OCI-LY3 (cell line): Measurements from ENCODE around the gene POU5F1.
"Not testable (repeated sequence)": the region's sequence is repeated elsewhere in the genome, so short reads cannot be mapped to it uniquely, and the experiment has no call there.

Experiments used
- H2AFZ ChIP-seq: fragments of 200-600, 300-600 bp; shearing (Covaris generic); 2 replicates; pipeline ENCODE4 v1.6.0; 2014; ENCODE audit warnings: antibody characterized with exemption, low read depth, low read length
- H3K27ac ChIP-seq: fragments of 200-600, 300-600 bp; sonication (generic); 2 replicates; pipeline ENCODE4 v1.5.1; 2014; ENCODE audit warnings: mild to moderate bottlenecking, low read length, moderate library complexity, mixed read lengths
- H3K27me3 ChIP-seq: fragments of 200-600, 300-600 bp; sonication (generic); 2 replicates; pipeline ENCODE4 v1.6.1; 2014; ENCODE audit warnings: low read depth, low read length, mixed read lengths
- H3K36me3 ChIP-seq: fragments of 200-600, 300-600 bp; sonication (generic); replicated peaks from 2 replicates; pipeline ENCODE3; 2014; ENCODE audit warnings: low read depth, low read length, mixed read lengths
- H3K4me1 ChIP-seq: fragments of 300-600, 200-600 bp; sonication (generic); 2 replicates; pipeline ENCODE4 v1.6.1; 2014; ENCODE audit warnings: low read length, mixed read lengths
- H3K4me2 ChIP-seq: fragments of 200-600, 300-600 bp; sonication (generic); 2 replicates; pipeline ENCODE4 v1.6.1; 2014; ENCODE audit warnings: low read length, mixed read lengths
- H3K4me3 ChIP-seq: fragments of 300-600, 200-600 bp; sonication (generic); 2 replicates; pipeline ENCODE4 v1.5.1; 2014; ENCODE audit warnings: antibody characterized with exemption, mild to moderate bottlenecking, low read length, moderate library complexity
- H3K79me2 ChIP-seq: fragments of 300-600, 200-600 bp; shearing (Covaris generic); 2 replicates; pipeline ENCODE4 v1.6.1; 2014; ENCODE audit warnings: mild to moderate bottlenecking, low read length, mixed read lengths
- H3K9ac ChIP-seq: fragments of 300-600, 200-600 bp; shearing (Covaris generic); 2 replicates; pipeline ENCODE4 v1.6.0; 2014; ENCODE audit warnings: mild to moderate bottlenecking, low read length, moderate library complexity
- H3K9me3 ChIP-seq: fragments of 200-600, 300-600 bp; shearing (Covaris generic); 2 replicates; pipeline ENCODE4 v1.6.1; 2014; ENCODE audit warnings: low read length, mixed read lengths; ENCODE audit not compliant: insufficient read depth
- H4K20me1 ChIP-seq: fragments of 200-600, 300-600 bp; sonication (generic); 2 replicates; pipeline ENCODE4 v1.6.1; 2016; ENCODE audit warnings: low read length, mixed read lengths; ENCODE audit not compliant: insufficient read depth
- EZH2phosphoT487 ChIP-seq: fragments of 200-600 bp; shearing (Covaris generic); IDR thresholded peaks from 2 replicates; pipeline ENCODE4 v1.6.1; 2018; ENCODE audit warnings: antibody characterized with exemption, mixed run types, low read depth
- TF ChIP-seq, protein P1 (sequence below): fragments of 200-600, 300-600 bp; sonication (generic); IDR thresholded peaks from 2 replicates; pipeline ENCODE4 v1.5.1; 2014; ENCODE audit warnings: antibody characterized with exemption, low read length, low read depth

POU5F1 gene

DNA sequence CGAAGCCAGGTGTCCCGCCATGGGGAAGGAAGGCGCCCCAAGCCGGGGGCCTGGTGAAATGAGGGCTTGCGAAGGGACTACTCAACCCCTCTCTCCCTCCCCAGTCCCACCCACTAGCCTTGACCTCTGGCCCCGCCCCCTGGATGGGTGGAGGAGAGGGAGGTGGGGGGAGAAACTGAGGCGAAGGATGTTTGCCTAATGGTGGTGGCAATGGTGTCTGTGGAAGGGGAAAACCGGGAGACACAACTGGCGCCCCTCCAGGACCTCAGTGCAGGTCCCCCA lies at the start of gene POU5F1:
Gene POU5F1, minus strand, starts transcription at position 83 of the 282 bp plus-strand sequence. Its CDS starts 62 bp downstream, at position 21.
- Histone ChIP-seq H3K79me2 (peaks cover 77% of the 10 kb centered on the region), H3K4me1 (peaks cover 29% of the 10 kb centered on the region), H3K4me3 (no peak within 1 kb of the TSS), H2AFZ (no peak within 1 kb of the TSS), H3K9ac (no peak within 1 kb of the TSS), H3K27ac (no peak within 1 kb of the TSS; the same call in 1 of the 2 replicates), H4K20me1 (peaks cover 2% of the 10 kb centered on the region; the same call in 1 of the 2 replicates), H3K4me2 (no peak within 1 kb of the TSS), H3K9me3 (no peaks in the 10 kb centered on the region), H3K36me3 (peaks cover 4% of the 10 kb centered on the region), H3K27me3 (no peaks in the 10 kb centered on the region)
- no peak for TF ChIP-seq EZH2phosphoT487
- TF ChIP-seq, protein P1, sequence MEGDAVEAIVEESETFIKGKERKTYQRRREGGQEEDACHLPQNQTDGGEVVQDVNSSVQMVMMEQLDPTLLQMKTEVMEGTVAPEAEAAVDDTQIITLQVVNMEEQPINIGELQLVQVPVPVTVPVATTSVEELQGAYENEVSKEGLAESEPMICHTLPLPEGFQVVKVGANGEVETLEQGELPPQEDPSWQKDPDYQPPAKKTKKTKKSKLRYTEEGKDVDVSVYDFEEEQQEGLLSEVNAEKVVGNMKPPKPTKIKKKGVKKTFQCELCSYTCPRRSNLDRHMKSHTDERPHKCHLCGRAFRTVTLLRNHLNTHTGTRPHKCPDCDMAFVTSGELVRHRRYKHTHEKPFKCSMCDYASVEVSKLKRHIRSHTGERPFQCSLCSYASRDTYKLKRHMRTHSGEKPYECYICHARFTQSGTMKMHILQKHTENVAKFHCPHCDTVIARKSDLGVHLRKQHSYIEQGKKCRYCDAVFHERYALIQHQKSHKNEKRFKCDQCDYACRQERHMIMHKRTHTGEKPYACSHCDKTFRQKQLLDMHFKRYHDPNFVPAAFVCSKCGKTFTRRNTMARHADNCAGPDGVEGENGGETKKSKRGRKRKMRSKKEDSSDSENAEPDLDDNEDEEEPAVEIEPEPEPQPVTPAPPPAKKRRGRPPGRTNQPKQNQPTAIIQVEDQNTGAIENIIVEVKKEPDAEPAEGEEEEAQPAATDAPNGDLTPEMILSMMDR = no peak

DNA sequence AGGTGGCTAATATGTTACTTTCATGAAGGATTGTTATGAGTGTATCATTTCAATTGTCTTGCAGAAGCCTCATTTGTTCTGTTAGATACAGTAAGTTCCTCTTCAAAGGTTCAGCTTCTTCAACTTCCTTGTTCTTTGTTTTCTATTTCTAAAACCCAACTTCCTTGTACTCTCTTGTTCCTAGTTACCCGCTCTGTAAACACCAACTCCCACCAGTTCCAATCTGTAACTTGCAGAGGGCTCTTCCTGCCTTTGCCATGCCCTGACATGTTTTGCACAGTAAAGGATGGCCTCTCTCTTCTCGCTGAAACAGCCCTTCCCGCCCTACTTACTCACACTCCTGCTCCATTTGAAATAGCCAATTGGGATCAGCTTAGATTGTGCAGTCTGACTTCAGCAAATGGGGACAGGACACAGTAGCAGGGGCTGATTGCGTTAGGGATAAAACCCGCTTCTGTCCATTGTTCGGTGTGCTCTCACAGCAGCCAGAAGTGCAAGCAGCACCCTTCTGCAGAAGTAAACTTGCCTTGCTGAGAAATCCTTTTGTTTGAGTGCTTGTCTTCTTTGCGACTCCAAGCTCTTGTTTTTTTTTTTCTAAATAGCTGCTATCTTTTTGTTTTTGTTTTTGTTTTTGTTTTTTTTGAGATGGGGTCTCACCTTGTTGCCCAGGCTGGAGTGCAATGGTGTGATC lies 45.9 kb upstream of the POU5F1 start:
- no peak overlapping the region for H3K4me3 ChIP-seq
- H2AFZ ChIP-seq = peak overlapping the region; percentile 70; the same call in 1 of the 2 replicates
- H3K9me3 ChIP-seq = 0 out of 2 replicates have a peak, but pooled peaks cover 2% of the 10 kb centered on the region
- H3K4me2 ChIP-seq = no peak overlapping the region
- H3K79me2 ChIP-seq = no peaks in the 10 kb centered on the region
- H3K36me3 ChIP-seq = no peaks in the 10 kb centered on the region
- H3K9ac ChIP-seq = no peak overlapping the region
- no peaks in the 10 kb centered on the region for H3K27me3 ChIP-seq
- no peak overlapping the region for H3K27ac ChIP-seq
- TF ChIP-seq EZH2phosphoT487 = no peak
- TF ChIP-seq, protein P1 = no peak
- peaks cover 7% of the 10 kb centered on the region for H3K4me1 ChIP-seq
- H4K20me1 ChIP-seq = no peaks in the 10 kb centered on the region

DNA sequence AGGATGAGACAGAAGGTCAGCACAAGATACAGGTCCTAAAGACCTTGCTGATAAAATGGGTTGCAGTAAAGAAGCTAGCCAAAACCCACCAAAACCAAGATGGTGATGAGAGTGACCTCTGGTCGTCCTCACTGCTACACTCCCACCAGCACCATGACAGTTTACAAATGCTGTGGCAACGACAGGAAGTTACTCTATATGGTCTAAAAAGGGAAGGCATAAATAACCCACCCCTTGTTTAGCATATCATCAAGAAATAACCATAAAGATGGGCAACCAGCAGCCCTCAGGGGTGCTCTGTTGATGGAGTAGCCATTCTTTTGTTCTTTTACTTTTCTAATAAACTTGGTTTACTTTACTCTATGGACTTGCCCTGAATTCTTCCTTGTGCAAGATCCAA lies 44.7 kb upstream of the POU5F1 start:
- not testable (repeated sequence) for H4K20me1 ChIP-seq, H2AFZ ChIP-seq, H3K4me3 ChIP-seq, H3K36me3 ChIP-seq, H3K79me2 ChIP-seq, H3K27me3 ChIP-seq, H3K9me3 ChIP-seq, H3K9ac ChIP-seq, H3K4me2 ChIP-seq, H3K27ac ChIP-seq, H3K4me1 ChIP-seq

DNA sequence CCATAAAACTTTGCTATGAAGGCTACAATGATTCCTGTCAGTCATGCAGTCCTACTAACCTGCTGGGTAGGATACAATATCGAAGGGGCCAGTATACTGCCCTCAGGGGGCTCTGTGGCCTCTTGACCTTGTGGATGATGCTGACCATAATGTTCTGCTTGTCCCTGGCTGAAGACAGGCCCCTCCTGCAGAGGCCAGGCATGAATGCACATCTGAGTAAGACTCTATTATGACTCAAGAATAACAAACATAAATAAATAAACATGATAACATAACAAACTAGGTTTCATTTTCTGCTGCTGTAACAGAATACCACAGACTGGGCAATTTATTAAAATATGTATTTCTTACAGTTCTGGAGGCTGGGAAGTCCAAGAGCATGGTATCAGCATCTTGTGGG lies 44.0 kb upstream of the POU5F1 start:
- Histone ChIP-seq H3K79me2 (no peaks in the 10 kb centered on the region), H3K4me2 (no peak overlapping the region), H3K4me1 (peaks cover 7% of the 10 kb centered on the region), H2AFZ (no peak overlapping the region), H3K9ac (no peak overlapping the region), H4K20me1 (no peaks in the 10 kb centered on the region), H3K9me3 (0 out of 2 replicates have a peak, but pooled peaks cover 2% of the 10 kb centered on the region), H3K4me3 (no peak overlapping the region), H3K36me3 (no peaks in the 10 kb centered on the region), H3K27ac (no peak overlapping the region), H3K27me3 (no peaks in the 10 kb centered on the region)
- TF ChIP-seq, protein P1 = no peak
- no peak for TF ChIP-seq EZH2phosphoT487
